ENCODE measurements around the gene MRPL44.

MRPL44 gene

DNA sequence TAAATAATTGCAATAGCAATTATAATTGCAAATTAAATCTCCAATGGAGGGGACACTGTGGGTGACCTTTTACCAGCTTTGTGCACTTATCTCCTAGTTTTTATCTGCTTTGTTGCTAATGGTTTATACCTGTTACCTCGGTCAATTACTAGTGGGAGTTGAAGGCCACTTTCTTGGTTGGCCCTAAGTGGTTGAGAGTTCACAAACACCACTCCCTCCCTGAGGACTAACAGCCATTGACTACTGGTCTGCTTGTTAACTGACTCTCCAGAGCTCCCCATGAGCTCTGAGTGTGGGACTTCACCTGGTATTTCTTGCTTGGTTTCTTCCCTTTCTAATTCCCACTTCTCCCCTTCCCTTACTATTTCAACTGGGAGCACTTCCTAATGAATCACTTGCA, 54.6 kb downstream of the MRPL44 start:
- no peak for DNase-seq

DNA sequence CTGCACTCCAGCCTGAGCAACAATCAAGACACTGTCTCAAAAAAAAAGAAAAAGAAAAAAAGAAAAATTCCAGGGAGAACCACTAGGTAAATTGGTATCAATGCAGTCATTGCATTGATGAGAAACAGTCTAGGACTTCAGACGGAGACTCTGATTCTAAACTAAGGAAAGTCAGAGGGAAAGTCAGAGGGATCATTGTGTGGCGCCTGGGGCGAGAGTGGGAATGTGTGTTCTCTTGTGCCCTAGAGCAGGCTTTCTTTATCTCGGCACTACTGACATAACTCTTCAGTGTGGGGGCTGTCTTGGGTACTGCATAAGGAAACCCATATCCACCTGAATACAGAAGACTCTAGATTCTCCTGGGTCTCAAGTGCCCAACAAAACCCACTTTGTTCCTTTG, 57.1 kb downstream of the MRPL44 start:
- no peak for DNase-seq

DNA sequence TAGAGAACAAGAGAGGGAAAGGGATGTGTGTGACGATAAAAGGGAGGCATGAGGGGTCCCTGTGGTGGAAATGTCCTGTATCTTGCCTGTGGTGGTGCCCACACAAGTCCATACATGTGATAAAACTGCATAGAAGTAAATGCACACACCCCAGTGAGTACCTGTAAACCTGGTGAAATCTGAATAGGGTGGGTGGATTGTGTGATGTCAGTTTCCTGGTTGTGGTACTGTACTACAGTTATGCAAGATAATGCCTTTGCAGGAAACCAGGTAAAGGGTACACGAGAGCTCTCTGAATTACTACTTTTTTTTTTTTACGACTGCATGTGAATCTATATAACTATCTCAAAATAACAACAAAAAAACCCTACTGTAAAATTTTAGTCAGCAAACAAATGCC, 59.7 kb downstream of the MRPL44 start:
- peak in 2 of 6 experiments; percentile 9 to 25 for DNase-seq
